Spleen (tissue), 11 donors: ENCODE results near the gene DDX5. TPM values are rescaled to one million over a fixed set of nuclear protein-coding genes. Genes with fewer than 3 reads are reported as not detected.

Experiments
- DNase-seq: peaks from one replicate; pipeline ENCODE4 v3.0.0-alpha.2; 2020
- H3K27ac ChIP-seq, 8 donors: fragments of 200-600 bp; sonication (generic) in 7 of 8; 1 replicate in 4 of 8; 2 replicates in 4 of 8; pipeline versions ENCODE4 v1.5.0 to v1.8.0; 2016 to 2021; ENCODE audit warnings: inconsistent platforms in 4 of 8, mild to moderate bottlenecking in 4 of 8, moderate library complexity in 1 of 8
- H3K27me3 ChIP-seq, 7 donors: fragments of 200-600 bp; sonication (generic) in 6 of 7; replicated peaks in 1 of 7; 1 replicate in 4 of 7; 2 replicates in 3 of 7; pipeline versions ENCODE4 v1.5.0 to v1.8.0; 2016 to 2021; ENCODE audit warnings: inconsistent platforms in 3 of 7, mild to moderate bottlenecking in 1 of 7
- H3K36me3 ChIP-seq, 6 donors: fragments of 200-600 bp; sonication (generic) in 5 of 6; 1 replicate in 4 of 6; 2 replicates in 2 of 6; pipeline versions ENCODE4 v1.5.0 to v1.8.0; 2016 to 2021; ENCODE audit warnings: inconsistent platforms in 2 of 6
- H3K4me1 ChIP-seq, 6 donors: fragments of 200-600 bp; sonication (generic) in 5 of 6; 1 replicate in 3 of 6; 2 replicates in 3 of 6; pipeline versions ENCODE4 v1.5.0 to v1.8.0; 2016 to 2021; ENCODE audit warnings: inconsistent platforms in 3 of 6
- H3K4me3 ChIP-seq, 8 donors: fragments of 200-600 bp; sonication (generic) in 7 of 8; 1 replicate in 4 of 8; 2 replicates in 4 of 8; pipeline versions ENCODE4 v1.5.0 to v1.8.0; 2016 to 2021; ENCODE audit warnings: inconsistent platforms in 4 of 8, mild to moderate bottlenecking in 4 of 8, moderate library complexity in 2 of 8
- H3K9me3 ChIP-seq, 8 donors: fragments of 200-600 bp; sonication (generic) in 7 of 8; 1 replicate in 4 of 8; 2 replicates in 4 of 8; pipeline versions ENCODE4 v1.5.0 to v1.8.0; 2016 to 2021; ENCODE audit warnings: inconsistent platforms in 4 of 8
- CTCF ChIP-seq, 11 experiments: fragments of 200-600 bp in 7 of 11; fragments of 450-650 bp in 4 of 11; sonication (generic) in 4 of 11; IDR thresholded peaks in 8 of 11; conservative IDR thresholded peaks in 3 of 11; 1 replicate in 7 of 11; 2 replicates in 4 of 11; pipeline versions ENCODE4 v1.4.0 to v1.8.0; 2016 to 2021; ENCODE audit warnings: antibody characterized with exemption in 11 of 11, inconsistent platforms in 4 of 11, mild to moderate bottlenecking in 1 of 11
- POLR2A ChIP-seq, 3 donors: fragments of 450-650 bp; IDR thresholded peaks; one replicate each; pipeline ENCODE4 v1.5.1; 2017; ENCODE audit warnings: antibody characterized with exemption in 3 of 3, mild to moderate bottlenecking in 1 of 3
- POLR2AphosphoS5 ChIP-seq, 3 donors: sonication (generic); formaldehyde crosslinking; IDR thresholded peaks; one replicate each; pipeline ENCODE4 v1.5.1; 2017; ENCODE audit warnings: antibody characterized with exemption in 3 of 3
- WGBS, 5 donors: extraction: QIAGEN DNeasy Blood & Tissue Kit in 3 of 5; methylation state at CpG; one replicate each; pipeline versions ENCODE4 v1.1.5 to v1.1.7; 2013 to 2018; 5-methylcytosine and 5-hydroxymethylcytosine counted together
- intact Hi-C: fragments of 100-400 bp; cut with DNase I; formaldehyde crosslinking; loops from one replicate; pipeline ENCODE4 v1.15.0; 2023; ENCODE audit warnings: low total_unique reads
- polyA plus RNA-seq, 3 donors: library from polyadenylated mRNA; stranded (reverse); fragments of 200-250 nt; gene quantifications; one replicate each; pipeline ENCODE4 v1.2.1, GENCODE V29; 2013
- total RNA-seq, 7 donors: library from RNA; depleted of rRNA in 3 of 7; stranded (reverse); fragments of >200 nt in 3 of 7; fragmentation: NEBNext Ultra II Directional in 4 of 7; extraction: Animal tissue kit (Norgen Biotek cat#: 25700) in 4 of 7; gene quantifications; one replicate each; pipeline versions ENCODE4 v1.1.0 to v1.2.1, GENCODE V29; 2016 to 2021
- donor health status: healthy with polysubstance abuse.
- donor health status: DM: no; HTN: no; CAD: no; lungs with moderate emphysema.
- donor health status: DM: no; HTN: no; CAD: no.
- donor health status: Bipolar disorder and iron deficiency.
- donor health status: healthy.
- donor health status: DM: no; HTN: no; CAD: no.
- donor health status: DM: yes; HTN: yes; CAD: no.

The DDX5 gene
- total and polyA plus RNA-seq, 10 donors: 493 to 2,219 (median 1,080) TPM

GRCh38 chr17:64515829-64516228, 9.7 kb upstream of the DDX5 start:
- DNase-seq: no peak
- Histone ChIP-seq H3K4me1 (peaks cover 0 to 21% (median 0%) of the 10 kb centered on the region in 6 donors), H3K27ac (no peak overlapping the region), H3K9me3 (no peaks in the 10 kb centered on the region), H3K27me3 (no peaks in the 10 kb centered on the region), H3K4me3 (no peak overlapping the region), H3K36me3 (peaks cover 0 to 100% (median 78%) of the 10 kb centered on the region in 6 donors)
- TF ChIP-seq POLR2A (IDR thresholded peaks at IDR 0.05) (no peak), POLR2AphosphoS5 (IDR thresholded peaks at IDR 0.05) (no peak), CTCF (IDR thresholded peaks at IDR 0.05 in 8 of 11, conservative IDR thresholded peaks at IDR 0.05 in 3 of 11) (no peak)
- 90 to 100% (median 97%) methylated on average over 1 of the region's 1 CpG for WGBS, 5 donors
- intact Hi-C loops: loop anchor here (10.0 kb wide), 1 partner anchor 139 kb away; no protein-coding TSS in a partner anchor

- H3K9me3 ChIP-seq: no peaks in the 10 kb centered on the region
- H3K4me3 ChIP-seq: no peak overlapping the region
- H3K36me3 ChIP-seq: peaks cover 0 to 100% (median 79%) of the 10 kb centered on the region in 6 donors
- no peaks in the 10 kb centered on the region for H3K27me3 ChIP-seq
- WGBS, 5 donors: 67 to 89% (median 79%) methylated on average over 2 of the region's 2 CpGs
- DNase-seq: no peak
- TF ChIP-seq POLR2A (IDR thresholded peaks at IDR 0.05): no peak
- no peak for TF ChIP-seq POLR2AphosphoS5 (IDR thresholded peaks at IDR 0.05)
- no peak for TF ChIP-seq CTCF (IDR thresholded peaks at IDR 0.05 in 8 of 11, conservative IDR thresholded peaks at IDR 0.05 in 3 of 11)
- intact Hi-C loops: loop anchor here (10.0 kb wide), 1 partner anchor 139 kb away; no protein-coding TSS in a partner anchor
- H3K27ac ChIP-seq: no peak overlapping the region
- peaks cover 0 to 24% (median 0%) of the 10 kb centered on the region in 6 donors for H3K4me1 ChIP-seq
Observed at GRCh38 chr17:64515419-64515818, 9.3 kb upstream of the DDX5 start.

GRCh38 chr17:64509179-64509578, 3.1 kb upstream of the DDX5 start:
- intact Hi-C loops: no loop called here
- H3K27ac ChIP-seq: no peak overlapping the region
- H3K36me3 ChIP-seq: peaks cover under 1 to 63% (median 50%) of the 10 kb centered on the region in 6 donors
- no peaks in the 10 kb centered on the region for H3K27me3 ChIP-seq
- no peak for TF ChIP-seq POLR2A (IDR thresholded peaks at IDR 0.05)
- TF ChIP-seq POLR2AphosphoS5 (IDR thresholded peaks at IDR 0.05): no peak
- TF ChIP-seq CTCF (IDR thresholded peaks at IDR 0.05 in 8 of 11, conservative IDR thresholded peaks at IDR 0.05 in 3 of 11): no peak
- no peak overlapping the region for H3K4me3 ChIP-seq
- DNase-seq: no peak
- H3K4me1 ChIP-seq: peaks cover 23 to 50% (median 35%) of the 10 kb centered on the region in 6 donors
- H3K9me3 ChIP-seq: no peaks in the 10 kb centered on the region
- WGBS, 5 donors: 79 to 95% (median 92%) methylated on average over 6 of the region's 6 CpGs

GRCh38 chr17:64508683-64509082, 2.6 kb upstream of the DDX5 start:
- H3K27ac ChIP-seq: no peak overlapping the region
- H3K4me3 ChIP-seq: peak overlapping the region in 1 of 8 donors; percentile 87
- DNase-seq: no peak
- H3K4me1 ChIP-seq: peaks cover 28 to 55% (median 40%) of the 10 kb centered on the region in 6 donors
- TF ChIP-seq CTCF (IDR thresholded peaks at IDR 0.05 in 8 of 11, conservative IDR thresholded peaks at IDR 0.05 in 3 of 11) (no peak), POLR2AphosphoS5 (IDR thresholded peaks at IDR 0.05) (no peak), POLR2A (IDR thresholded peaks at IDR 0.05) (no peak)
- 84 to 98% (median 93%) methylated on average over 2 of the region's 2 CpGs for WGBS, 5 donors
- peaks cover 3 to 63% (median 52%) of the 10 kb centered on the region in 6 donors for H3K36me3 ChIP-seq
- intact Hi-C loops: no loop called here
- no peaks in the 10 kb centered on the region for H3K27me3 ChIP-seq
- no peaks in the 10 kb centered on the region for H3K9me3 ChIP-seq
